IMR-90 (cell line): ENCODE results near the gene EXD2. TPM values are rescaled to one million over a fixed set of nuclear protein-coding genes. Genes with fewer than 3 reads are reported as not detected.

Experiments
- ATAC-seq: fragments of 200-7000 bp; cut with Tn5 transposase; 2 replicates; pipeline ENCODE4 v1.9.1; 2020; ENCODE audit warnings: low read depth, mild to moderate bottlenecking, moderate library complexity
- BruUV-seq: library from RNA; stranded (reverse); fragments of 400-500 nt; replicated peaks from 2 replicates; lab custom pipeline; 2021; lab: Mats Ljungman, UMichigan
- CTCF ChIA-PET: fragments of 300-600 bp; formaldehyde crosslinking; extraction: SDS; loops from one replicate; lab custom pipeline; 2021; ENCODE audit warnings: antibody characterized with exemption; lab: Yijun Ruan, JAX
- POLR2A ChIA-PET: fragments of 300-600 bp; sonication (Branson Sonifier 250); formaldehyde crosslinking; loops from one replicate; lab custom pipeline; 2022; ENCODE audit warnings: antibody characterized with exemption; ENCODE audit not compliant: unreplicated experiment; lab: Charles Lee
- DNase-seq: peaks from one replicate; pipeline ENCODE4 v3.0.0; 2013
- H2AFZ ChIP-seq: replicated peaks from 2 replicates; pipeline ENCODE3; 2013; ENCODE audit warnings: low read length, mild to moderate bottlenecking; ENCODE audit not compliant: poor library complexity
- H2AK5ac ChIP-seq: 2 replicates; pipeline ENCODE4 v1.6.1; 2013; ENCODE audit warnings: low read depth, low read length, inconsistent platforms
- H2AK9ac ChIP-seq: replicated peaks from 2 replicates; pipeline ENCODE3; 2013; ENCODE audit warnings: mild to moderate bottlenecking, low read depth, low read length, moderate library complexity; ENCODE audit not compliant: poor library complexity
- H2BK120ac ChIP-seq: 2 replicates; pipeline ENCODE4 v1.6.1; 2013; ENCODE audit warnings: low read depth, low read length, inconsistent platforms
- H2BK15ac ChIP-seq: 3 replicates; pipeline ENCODE4 v1.6.1; 2013; ENCODE audit warnings: low read depth, low read length, inconsistent platforms
- H2BK20ac ChIP-seq: 2 replicates; pipeline ENCODE4 v1.6.1; 2013; ENCODE audit warnings: low read depth, mild to moderate bottlenecking, inconsistent platforms, low read length, moderate library complexity
- H2BK5ac ChIP-seq: 2 replicates; pipeline ENCODE4 v1.6.1; 2013; ENCODE audit warnings: mild to moderate bottlenecking, low read depth, low read length, inconsistent platforms; ENCODE audit not compliant: poor library complexity, severe bottlenecking
- H3K14ac ChIP-seq: replicated peaks from 2 replicates; pipeline ENCODE4 v1.6.1; 2013; ENCODE audit warnings: low read depth, low read length, inconsistent platforms
- H3K18ac ChIP-seq: 2 replicates; pipeline ENCODE4 v1.6.1; 2013; ENCODE audit warnings: low read depth, low read length, control low read depth
- H3K23ac ChIP-seq: 2 replicates; pipeline ENCODE4 v1.6.1; 2013; ENCODE audit warnings: low read depth, low read length, inconsistent platforms
- H3K27ac ChIP-seq: 2 replicates; pipeline ENCODE4 v1.5.1; 2013; ENCODE audit warnings: mild to moderate bottlenecking, control low read depth, low read length; ENCODE audit not compliant: insufficient read depth
- H3K27me3 ChIP-seq: 2 replicates; pipeline ENCODE4 v1.6.1; 2013; ENCODE audit warnings: low read length; ENCODE audit not compliant: control insufficient read depth, insufficient read depth
- H3K36me3 ChIP-seq: 2 replicates; pipeline ENCODE4 v1.6.1; 2013; ENCODE audit warnings: low read length, mixed read lengths; ENCODE audit not compliant: control insufficient read depth, insufficient read depth
- H3K4ac ChIP-seq: 2 replicates; pipeline ENCODE4 v1.6.1; 2013; ENCODE audit warnings: low read depth, low read length, inconsistent platforms
- H3K4me1 ChIP-seq: 2 replicates; pipeline ENCODE4 v1.6.1; 2013; ENCODE audit warnings: low read length, mixed read lengths; ENCODE audit not compliant: control insufficient read depth, insufficient read depth
- H3K4me2 ChIP-seq: 2 replicates; pipeline ENCODE4 v1.6.1; 2013; ENCODE audit warnings: low read depth, mild to moderate bottlenecking, control low read depth, low read length, moderate library complexity
- H3K4me3 ChIP-seq: 2 replicates; pipeline ENCODE4 v1.5.1; 2013; ENCODE audit warnings: low read depth, mild to moderate bottlenecking, control low read depth, low read length, moderate library complexity; ENCODE audit not compliant: insufficient read depth
- H3K56ac ChIP-seq: 2 replicates; pipeline ENCODE4 v1.6.1; 2013; ENCODE audit warnings: low read length, inconsistent platforms; ENCODE audit not compliant: insufficient read depth; ENCODE audit errors: extremely low read depth
- H3K79me1 ChIP-seq, 2 experiments: 2 replicates each; pipeline ENCODE4 v1.6.1; 2013; ENCODE audit warnings: low read length in 2 of 2, inconsistent platforms in 1 of 2, low read depth in 1 of 2
- H3K9ac ChIP-seq: 2 replicates; pipeline ENCODE4 v1.6.1; 2013; ENCODE audit warnings: low read depth, low read length, control low read depth
- H3K9me1 ChIP-seq: 2 replicates; pipeline ENCODE4 v1.6.1; 2013; ENCODE audit warnings: low read length, inconsistent platforms; ENCODE audit not compliant: insufficient read depth
- H3K9me3 ChIP-seq: 2 replicates; pipeline ENCODE4 v1.6.1; 2013; ENCODE audit warnings: low read length; ENCODE audit not compliant: control insufficient read depth, insufficient read depth
- H4K20me1 ChIP-seq: 2 replicates; pipeline ENCODE4 v1.6.1; 2013; ENCODE audit warnings: low read length, inconsistent platforms; ENCODE audit not compliant: insufficient read depth
- H4K5ac ChIP-seq: 2 replicates; pipeline ENCODE4 v1.6.1; 2013; ENCODE audit warnings: mild to moderate bottlenecking, low read depth, low read length, control low read depth
- H4K8ac ChIP-seq, 2 experiments: 2 replicates each; pipeline ENCODE4 v1.6.1; 2013; ENCODE audit warnings: low read depth in 2 of 2, low read length in 2 of 2, control low read depth in 1 of 2, inconsistent platforms in 1 of 2
- H4K91ac ChIP-seq: 2 replicates; pipeline ENCODE4 v1.6.1; 2013; ENCODE audit warnings: low read depth, low read length, inconsistent platforms; ENCODE audit not compliant: insufficient read depth
- BHLHE40 ChIP-seq: fragments of 150-350 bp; IDR thresholded peaks from 2 replicates; pipeline ENCODE4 v1.6.1; 2016; ENCODE audit warnings: mild to moderate bottlenecking, low read depth, low read length
- CEBPB ChIP-seq: IDR thresholded peaks from 2 replicates; pipeline ENCODE4 v1.6.1; 2012; ENCODE audit warnings: low read depth, low read length, improper control_type of control experiment
- CHD1 ChIP-seq: IDR thresholded peaks from 2 replicates; pipeline ENCODE4 v1.6.1; 2012; ENCODE audit warnings: low read depth, low read length, improper control_type of control experiment
- ELK1 ChIP-seq: fragments of 150-350 bp; IDR thresholded peaks from 2 replicates; pipeline ENCODE4 v1.6.1; 2016; ENCODE audit warnings: low read depth, mild to moderate bottlenecking, low read length, moderate library complexity, borderline replicate concordance
- POLR2A ChIP-seq: IDR thresholded peaks from 2 replicates; pipeline ENCODE4 v1.6.1; 2012; ENCODE audit warnings: mild to moderate bottlenecking, low read depth, low read length
- RAD21 ChIP-seq: IDR thresholded peaks from 2 replicates; pipeline ENCODE4 v1.6.1; 2012; ENCODE audit warnings: low read length, improper control_type of control experiment
- SMC3 ChIP-seq: fragments of 150-350 bp; IDR thresholded peaks from 2 replicates; pipeline ENCODE4 v1.6.1; 2016; ENCODE audit warnings: low read depth, mild to moderate bottlenecking, antibody characterized with exemption, low read length, moderate library complexity
- USF2 ChIP-seq: fragments of 150-350 bp; IDR thresholded peaks from 2 replicates; pipeline ENCODE4 v1.6.1; 2017; ENCODE audit warnings: mild to moderate bottlenecking, antibody characterized with exemption, low read length, low read depth
- WGBS, 2 experiments: methylation state at CpG; one replicate each; pipeline versions ENCODE4 v1.1.5 to v1.1.7; 2013; ENCODE audit warnings: missing lambda C conversion rate in 2 of 2; ENCODE audit not compliant: insufficient read length in 1 of 2; ENCODE audit errors: extremely low coverage in 2 of 2; 5-methylcytosine and 5-hydroxymethylcytosine counted together
- dilution Hi-C: fragments of 300-500 bp; cut with HindIII; formaldehyde crosslinking; loops from one replicate; pipeline ENCODE4 v1.14.3; 2018; ENCODE audit warnings: low sequenced_read_pairs; ENCODE audit not compliant: unreplicated experiment
- in situ Hi-C: fragments of 300-500 bp; cut with MboI; formaldehyde crosslinking; loops from 3 replicates; pipeline ENCODE4 v1.14.3; 2019; ENCODE audit warnings: low sequenced_read_pairs, inconsistent platforms, mixed read lengths
- intact Hi-C: fragments of 100-400 bp; cut with micrococcal nuclease; formaldehyde crosslinking; loops from 2 replicates; pipeline ENCODE4 v1.10.0; 2022
- polyA plus RNA-seq, 3 experiments: library from polyadenylated mRNA; depleted of rRNA; stranded (reverse); fragments of >200 nt; gene quantifications; 2 replicates each; pipeline ENCODE4 v1.2.3, GENCODE V29; 2012; ENCODE audit warnings: low replicate concordance in 1 of 3
- total RNA-seq: library from RNA; depleted of rRNA; stranded (reverse); fragments of >200 nt; gene quantifications from 2 replicates; pipeline ENCODE4 v1.2.3, GENCODE V29; 2012

The EXD2 gene
- total and polyA plus RNA-seq, 2 of the 4 experiments (the other 2 are of a cell fraction) = 11.0 to 13.3 TPM

GRCh38 chr14:69235708-69236107 lies 44.4 kb downstream of the EXD2 start:
- dilution Hi-C loops (no loop called here), intact Hi-C loops (no loop called here), in situ Hi-C loops (no loop called here)
- no peak overlapping the region for H3K4ac ChIP-seq
- no peak overlapping the region for H2BK120ac ChIP-seq
- no peak overlapping the region for H3K14ac ChIP-seq
- H3K9me1 ChIP-seq = no peaks in the 10 kb centered on the region
- WGBS, 2 experiments = no CpG with 5 or more reads among the region's 1 CpG
- no peak overlapping the region for H2BK15ac ChIP-seq
- no peak overlapping the region for H3K4me2 ChIP-seq
- no peak overlapping the region for H2BK20ac ChIP-seq
- H4K91ac ChIP-seq = no peak overlapping the region
- H3K79me1 ChIP-seq = no peaks in the 10 kb centered on the region
- H3K23ac ChIP-seq = no peak overlapping the region
- H3K36me3 ChIP-seq = peaks cover 28% of the 10 kb centered on the region
- no peaks in the 10 kb centered on the region for H3K27me3 ChIP-seq
- no peaks in the 10 kb centered on the region for H4K20me1 ChIP-seq
- BruUV-seq = no TSS peak
- no peak overlapping the region for H3K56ac ChIP-seq
- no peak overlapping the region for H3K4me3 ChIP-seq
- H3K4me1 ChIP-seq = no peaks in the 10 kb centered on the region
- no peak for DNase-seq
- no peak overlapping the region for H4K8ac ChIP-seq
- no peak overlapping the region for H2AK5ac ChIP-seq
- H3K9me3 ChIP-seq = no peaks in the 10 kb centered on the region
- no peak overlapping the region for H3K27ac ChIP-seq
- no peak overlapping the region for H2AK9ac ChIP-seq
- H3K18ac ChIP-seq = no peak overlapping the region
- H2BK5ac ChIP-seq = no peak overlapping the region
- H4K5ac ChIP-seq = no peak overlapping the region
- no peak for TF ChIP-seq CEBPB
- TF ChIP-seq CHD1 = no peak
- no peak for TF ChIP-seq ELK1
- TF ChIP-seq SMC3 = no peak
- no peak for TF ChIP-seq POLR2A
- TF ChIP-seq BHLHE40 = no peak
- no peak for TF ChIP-seq USF2
- no peak for TF ChIP-seq RAD21
- ChIA-PET CTCF (interaction anchor here (1.3 kb wide), 1 partner anchor 106 kb away, joined by 3 read pairs; no protein-coding TSS in a partner anchor), POLR2A (no interaction called here)
- H2AFZ ChIP-seq = no peak overlapping the region
- no peak overlapping the region for H3K9ac ChIP-seq
- ATAC-seq = no peak
